WERI-Rb-1 (cell line): ENCODE measurements around the gene NPAS3.

Source experiments
- DNase-seq: peaks from one replicate; pipeline ENCODE4 v3.0.0-alpha.2; 2020
- H3K27ac ChIP-seq: fragments of 250-450 bp; sonication (Bioruptor Pico); 2 replicates; pipeline ENCODE4 v1.5.1; 2020; ENCODE audit warnings: mild to moderate bottlenecking, moderate library complexity
- H3K27me3 ChIP-seq: fragments of 250-450 bp; sonication (Bioruptor Pico); 2 replicates; pipeline ENCODE4 v1.5.1; 2021; ENCODE audit warnings: mild to moderate bottlenecking, low read depth, moderate library complexity; ENCODE audit not compliant: insufficient read depth, severe bottlenecking
- H3K36me3 ChIP-seq: fragments of 250-450 bp; sonication (Bioruptor Pico); 2 replicates; pipeline ENCODE4 v1.5.1; 2020; ENCODE audit warnings: mild to moderate bottlenecking, moderate library complexity
- H3K4me3 ChIP-seq: 2 replicates; pipeline ENCODE4 v1.5.1; 2011; ENCODE audit warnings: low read depth, mild to moderate bottlenecking, control low read depth, low read length
- H3K9me3 ChIP-seq: fragments of 250-450 bp; sonication (Bioruptor Pico); 2 replicates; pipeline ENCODE4 v1.5.1; 2021; ENCODE audit warnings: mild to moderate bottlenecking, moderate library complexity; ENCODE audit not compliant: severe bottlenecking
- TF ChIP-seq, protein P1 (sequence below): IDR thresholded peaks from 2 replicates; pipeline ENCODE4 v1.5.1; 2011; ENCODE audit warnings: low read depth, mild to moderate bottlenecking, control low read depth, inconsistent platforms, low read length

Gene NPAS3

DNA sequence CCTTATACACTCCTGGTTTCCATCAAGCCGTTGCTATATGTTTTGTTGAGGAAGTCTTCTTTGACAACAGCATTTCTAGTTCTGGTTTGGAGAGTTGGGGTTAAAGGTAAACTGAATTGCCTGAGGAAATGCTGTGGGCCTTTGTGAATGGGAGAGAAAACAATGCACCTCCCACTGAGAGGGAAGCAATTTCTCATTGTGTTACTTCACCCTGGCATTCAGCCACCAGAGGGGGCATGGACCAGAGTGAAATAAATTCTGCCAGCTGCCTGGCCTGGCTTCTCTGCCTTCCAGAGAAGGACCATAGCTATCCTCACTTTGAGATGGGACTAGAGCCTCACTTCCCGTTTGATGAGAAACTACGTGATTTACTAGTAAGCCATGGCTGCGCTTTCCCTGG, 536.9 kb downstream of the NPAS3 start:
- DNase-seq: peak; percentile 57
- no peak overlapping the region for H3K27ac ChIP-seq
- H3K36me3 ChIP-seq: no peaks in the 10 kb centered on the region
- no peaks in the 10 kb centered on the region for H3K9me3 ChIP-seq
- no peak overlapping the region for H3K4me3 ChIP-seq
- TF ChIP-seq, protein P1, sequence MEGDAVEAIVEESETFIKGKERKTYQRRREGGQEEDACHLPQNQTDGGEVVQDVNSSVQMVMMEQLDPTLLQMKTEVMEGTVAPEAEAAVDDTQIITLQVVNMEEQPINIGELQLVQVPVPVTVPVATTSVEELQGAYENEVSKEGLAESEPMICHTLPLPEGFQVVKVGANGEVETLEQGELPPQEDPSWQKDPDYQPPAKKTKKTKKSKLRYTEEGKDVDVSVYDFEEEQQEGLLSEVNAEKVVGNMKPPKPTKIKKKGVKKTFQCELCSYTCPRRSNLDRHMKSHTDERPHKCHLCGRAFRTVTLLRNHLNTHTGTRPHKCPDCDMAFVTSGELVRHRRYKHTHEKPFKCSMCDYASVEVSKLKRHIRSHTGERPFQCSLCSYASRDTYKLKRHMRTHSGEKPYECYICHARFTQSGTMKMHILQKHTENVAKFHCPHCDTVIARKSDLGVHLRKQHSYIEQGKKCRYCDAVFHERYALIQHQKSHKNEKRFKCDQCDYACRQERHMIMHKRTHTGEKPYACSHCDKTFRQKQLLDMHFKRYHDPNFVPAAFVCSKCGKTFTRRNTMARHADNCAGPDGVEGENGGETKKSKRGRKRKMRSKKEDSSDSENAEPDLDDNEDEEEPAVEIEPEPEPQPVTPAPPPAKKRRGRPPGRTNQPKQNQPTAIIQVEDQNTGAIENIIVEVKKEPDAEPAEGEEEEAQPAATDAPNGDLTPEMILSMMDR: peak; percentile 64
- no peaks in the 10 kb centered on the region for H3K27me3 ChIP-seq

DNA sequence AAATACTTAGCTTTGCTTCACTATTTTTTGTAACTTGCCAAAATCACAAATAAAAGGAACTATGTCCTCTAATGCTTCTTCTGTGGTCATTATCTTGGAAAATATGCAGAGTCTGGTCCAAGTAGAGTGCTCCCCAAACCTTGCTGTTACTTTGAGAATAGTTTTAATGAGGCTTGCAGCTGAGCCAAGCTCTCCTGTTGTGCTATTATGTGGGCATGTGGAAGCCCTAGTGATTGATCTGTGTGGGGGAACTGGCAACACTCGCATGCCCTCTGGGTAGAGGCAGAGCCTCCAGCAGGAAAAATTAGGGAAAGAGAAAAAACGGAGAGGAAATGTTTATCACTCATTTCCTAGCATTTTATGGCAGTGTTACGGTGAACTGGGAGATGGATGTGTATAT, 539.1 kb downstream of the NPAS3 start:
- no peak for DNase-seq
- Histone ChIP-seq H3K27me3 (no peaks in the 10 kb centered on the region), H3K4me3 (no peak overlapping the region), H3K36me3 (no peaks in the 10 kb centered on the region), H3K9me3 (no peaks in the 10 kb centered on the region), H3K27ac (no peak overlapping the region)
- TF ChIP-seq, protein P1: no peak

DNA sequence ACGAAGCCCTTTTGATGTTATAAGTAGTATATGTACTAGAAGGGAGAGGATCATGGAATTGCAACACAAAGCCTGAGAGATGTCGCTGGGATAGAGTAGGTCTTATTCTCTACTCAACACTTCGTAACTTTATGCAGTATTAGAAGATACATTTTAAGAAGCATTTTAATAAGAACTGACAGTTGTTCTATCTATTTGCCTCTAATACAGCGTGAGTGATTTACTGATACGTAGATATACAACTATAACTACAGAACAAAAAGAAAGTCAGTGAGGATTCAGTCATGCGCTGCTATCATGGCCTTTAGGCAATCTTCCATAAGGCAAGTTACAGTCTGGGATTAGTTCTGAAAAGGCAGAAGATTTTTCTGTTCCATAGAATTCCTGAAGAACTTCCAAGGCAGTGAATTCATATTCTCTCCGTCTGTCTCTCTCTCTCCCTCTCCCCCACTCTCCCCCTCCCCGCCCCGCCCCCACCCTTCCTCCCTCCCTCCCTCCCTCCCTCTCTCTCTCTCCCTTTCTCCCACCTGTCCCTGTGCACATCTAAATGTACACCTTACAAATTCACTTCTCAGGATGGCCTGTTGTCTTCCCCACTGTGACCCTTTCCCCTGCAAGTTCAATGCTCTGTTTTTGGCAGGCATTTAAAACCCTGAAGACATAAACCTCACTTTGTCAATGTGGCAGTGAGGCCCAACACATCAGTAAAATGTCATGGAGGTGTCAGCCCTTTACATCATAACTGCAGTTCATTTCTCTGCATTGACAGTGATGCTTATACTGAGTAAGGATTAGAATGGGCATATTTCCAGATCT, 541.6 kb downstream of the NPAS3 start:
- Histone ChIP-seq H3K4me3 (no peak overlapping the region), H3K27me3 (no peaks in the 10 kb centered on the region), H3K9me3 (no peaks in the 10 kb centered on the region), H3K36me3 (no peaks in the 10 kb centered on the region), H3K27ac (no peak overlapping the region)
- TF ChIP-seq, protein P1: no peak
- DNase-seq: no peak

DNA sequence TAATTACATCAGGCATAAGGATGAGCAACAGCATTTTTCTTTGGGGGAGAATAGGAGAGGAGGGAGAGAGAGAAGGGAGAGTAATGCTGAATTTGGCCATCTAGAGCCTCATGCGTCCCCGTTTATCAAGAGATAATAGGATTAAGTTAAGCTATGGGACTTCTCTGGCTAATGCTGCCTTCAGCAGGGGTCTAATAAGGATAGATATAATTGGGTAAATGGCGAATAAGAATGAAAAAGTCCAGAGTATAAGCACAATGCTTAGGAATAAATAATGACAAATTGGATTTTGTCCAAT, 542.2 kb downstream of the NPAS3 start:
- peak; percentile 20 for DNase-seq
- TF ChIP-seq, protein P1: no peak
- H3K27me3 ChIP-seq: no peaks in the 10 kb centered on the region

DNA sequence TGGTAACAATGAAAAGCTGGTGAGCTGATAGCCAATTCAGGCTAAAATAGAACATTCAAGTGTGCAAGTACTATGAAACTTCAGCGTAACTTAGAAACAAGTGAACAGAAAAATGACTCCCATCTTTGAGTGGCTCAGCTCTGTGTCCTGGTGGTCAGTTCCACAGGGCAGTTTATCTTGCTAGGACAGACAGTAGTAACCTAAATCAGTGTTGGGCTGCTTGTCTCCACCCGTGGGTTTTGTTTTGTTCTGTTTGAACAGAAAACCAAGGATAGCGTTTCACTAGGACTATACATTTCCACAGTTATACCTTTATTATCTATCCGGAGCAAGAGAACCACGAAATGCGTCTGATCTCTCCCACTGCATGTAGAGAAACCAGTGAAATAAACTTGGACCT, 544.4 kb downstream of the NPAS3 start:
- TF ChIP-seq, protein P1: no peak
- no peak for DNase-seq
- Histone ChIP-seq H3K27me3 (no peaks in the 10 kb centered on the region), H3K4me3 (no peak overlapping the region), H3K27ac (no peak overlapping the region), H3K9me3 (no peaks in the 10 kb centered on the region), H3K36me3 (no peaks in the 10 kb centered on the region)

More for the DNA sequence above, 542.2 kb downstream of the NPAS3 start:
- Histone ChIP-seq H3K9me3 (no peaks in the 10 kb centered on the region), H3K27ac (no peak overlapping the region), H3K4me3 (no peak overlapping the region), H3K36me3 (no peaks in the 10 kb centered on the region)

DNA sequence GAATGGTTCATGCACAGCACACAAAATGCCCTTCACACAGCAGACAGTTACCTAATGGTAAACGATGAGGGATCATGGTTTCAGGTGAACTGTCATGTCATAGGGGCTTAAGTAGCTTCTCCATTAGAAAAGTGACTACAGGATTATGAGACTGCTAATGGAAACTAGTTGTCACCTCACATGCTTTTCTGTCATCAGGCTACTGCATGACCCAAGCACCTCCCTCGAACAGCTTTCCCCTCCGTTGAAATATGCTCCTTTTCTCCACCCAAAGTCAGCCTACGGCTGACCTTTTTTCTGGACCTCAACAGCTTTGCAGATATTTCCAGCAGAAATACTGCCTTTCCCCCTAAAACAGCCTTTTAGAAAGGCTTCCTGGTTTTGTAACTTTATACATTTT, 544.9 kb downstream of the NPAS3 start:
- Histone ChIP-seq H3K27me3 (no peaks in the 10 kb centered on the region), H3K9me3 (no peaks in the 10 kb centered on the region), H3K4me3 (no peak overlapping the region), H3K36me3 (no peaks in the 10 kb centered on the region), H3K27ac (no peak overlapping the region)
- TF ChIP-seq, protein P1: no peak
- DNase-seq: peak; percentile 11
